ENCODE data around the gene ZFYVE28.

Gene ZFYVE28

GRCh38 chr4:2251073-2251794, 167.2 kb downstream of the ZFYVE28 start:
- Mint-ChIP-seq H3K4me1 (ENCODE audit: low read depth in 2 of 2) (peaks cover 9 to 10% of the 10 kb centered on the region in 2 donors), H3K9me3 (no peaks in the 10 kb centered on the region), H3K27ac (peak overlapping the region in 1 of 2 donors; percentile 93), H3K4me3 (peak overlapping the region in 1 of 2 donors; percentile 21), H3K27me3 (no peaks in the 10 kb centered on the region), H3K36me3 (ENCODE audit: insufficient read depth) (peaks cover 96% of the 10 kb centered on the region)
- DNase-seq (no peak), ATAC-seq (replicated peaks) (no peak)

DNA sequence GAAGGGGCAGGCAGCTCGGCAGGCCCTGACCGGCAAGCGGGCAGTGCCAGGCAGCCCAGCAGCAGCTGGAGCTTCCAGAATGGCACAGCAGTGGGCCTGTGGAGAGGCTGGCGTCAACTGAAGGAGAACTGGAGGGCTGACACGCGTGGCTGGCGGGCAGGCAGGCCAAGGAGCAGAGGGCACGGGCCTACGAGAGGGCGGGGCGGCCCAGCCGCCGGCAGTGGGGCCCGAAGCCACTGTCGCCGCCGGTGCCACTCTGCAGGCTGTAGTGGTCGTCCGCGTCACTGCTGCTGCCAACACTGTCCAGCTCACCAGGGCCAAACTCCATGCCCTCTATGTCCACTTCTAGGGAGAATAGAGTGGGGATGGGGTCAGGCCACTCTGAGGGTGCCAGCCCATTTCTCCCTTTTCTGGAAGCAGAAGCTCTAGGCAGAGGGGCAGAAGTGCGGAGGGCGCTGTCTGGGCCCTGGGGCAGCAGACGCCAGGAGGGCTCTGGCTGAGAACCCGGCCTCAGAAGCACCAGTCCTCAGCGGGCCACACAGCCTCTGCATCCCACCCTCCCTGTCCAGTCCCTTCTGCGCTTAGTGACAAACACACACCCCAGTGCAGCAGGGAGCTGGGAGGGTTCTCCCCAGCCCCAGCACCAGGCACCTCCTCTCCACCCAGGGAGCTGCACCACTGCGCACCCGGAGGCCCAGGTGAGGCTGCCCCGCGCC, 167.9 kb downstream of the ZFYVE28 start:
- no peak for DNase-seq
- no peak for ATAC-seq (replicated peaks)
- peak overlapping the region in 1 of 2 donors; percentile 33 for H3K4me3 Mint-ChIP-seq
- H3K9me3 Mint-ChIP-seq, result no peaks in the 10 kb centered on the region
- peaks cover 10% of the 10 kb centered on the region in 2 donors for H3K4me1 Mint-ChIP-seq (ENCODE audit: low read depth in 2 of 2)
- no peaks in the 10 kb centered on the region for H3K27me3 Mint-ChIP-seq
- peaks cover 95% of the 10 kb centered on the region for H3K36me3 Mint-ChIP-seq (ENCODE audit: insufficient read depth)
- peak overlapping the region in 1 of 2 donors; percentile 93 for H3K27ac Mint-ChIP-seq

DNA sequence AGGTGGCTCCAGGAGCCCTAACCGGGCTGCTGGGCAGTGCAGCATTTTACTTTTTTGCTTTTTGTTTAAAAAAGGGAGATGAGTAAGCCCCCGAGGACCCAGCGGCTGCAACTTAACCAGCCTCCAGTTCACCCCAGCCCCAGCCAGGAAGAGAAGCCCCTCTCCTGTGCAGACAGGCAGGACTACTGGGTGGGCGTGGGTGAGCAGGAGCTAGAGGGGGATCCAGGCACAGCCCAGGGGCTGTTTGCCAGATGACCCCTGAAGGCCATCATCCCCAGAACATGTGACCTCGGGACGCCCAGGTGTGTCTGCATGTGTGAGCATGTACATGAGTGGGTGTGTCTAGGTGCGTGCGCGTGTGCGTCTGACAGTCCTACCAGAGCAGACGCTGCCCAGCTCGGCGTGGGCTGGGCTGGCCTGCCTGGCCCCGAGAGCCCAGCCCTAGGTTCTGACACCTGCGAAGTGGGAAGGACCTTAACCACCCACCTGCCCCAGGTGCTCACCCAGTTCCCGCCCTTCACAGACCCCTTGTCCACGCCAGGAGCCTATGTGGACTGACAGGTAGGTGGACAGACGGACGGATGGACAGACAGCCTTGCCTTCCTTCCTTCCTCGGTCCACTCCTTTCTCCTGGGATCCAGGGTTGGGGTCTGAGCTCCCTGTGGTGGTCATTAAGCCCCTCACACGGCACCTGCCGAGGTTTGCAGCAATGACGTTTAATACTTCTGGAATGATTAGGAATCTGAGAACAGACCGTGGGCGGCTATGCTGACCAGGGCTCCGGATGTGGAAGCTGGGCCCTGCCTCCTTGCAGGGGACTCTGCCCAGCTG, 168.7 kb downstream of the ZFYVE28 start:
- Mint-ChIP-seq H3K36me3 (ENCODE audit: insufficient read depth) (peaks cover 93% of the 10 kb centered on the region), H3K27ac (peak overlapping the region in 1 of 2 donors; percentile 59)

DNA sequence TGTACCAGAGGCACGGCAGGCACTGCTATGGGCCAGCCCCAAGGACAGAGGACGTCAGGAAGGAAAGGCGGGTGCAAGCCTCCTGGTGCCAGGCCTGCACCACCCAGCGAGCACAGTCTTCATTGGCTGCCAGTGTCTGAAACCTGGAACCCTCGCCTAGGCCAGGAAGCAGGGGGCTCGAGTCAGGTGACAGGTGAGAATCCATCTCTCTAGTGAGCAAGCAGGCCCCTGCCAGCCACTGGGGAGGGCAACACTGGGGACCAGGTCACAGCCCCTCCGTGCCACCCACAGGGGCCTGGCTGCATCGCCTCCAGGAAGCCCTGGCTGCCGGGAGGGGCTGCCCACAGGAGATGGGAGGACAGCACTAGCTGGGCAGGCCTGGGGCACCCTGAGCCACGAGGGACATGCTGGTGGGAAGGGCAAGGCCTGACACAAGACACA, 169.6 kb downstream of the ZFYVE28 start:
- peak overlapping the region; percentile 22 to 59 for H3K27ac Mint-ChIP-seq
- no peaks in the 10 kb centered on the region for H3K27me3 Mint-ChIP-seq
- no peaks in the 10 kb centered on the region for H3K9me3 Mint-ChIP-seq
- DNase-seq (peak in 1 of 3 experiments; percentile 2), ATAC-seq (replicated peaks) (no peak)
- H3K4me3 Mint-ChIP-seq, result no peak overlapping the region
- H3K4me1 Mint-ChIP-seq (ENCODE audit: low read depth in 2 of 2), result peaks cover 2 to 8% of the 10 kb centered on the region in 2 donors
- peaks cover 84% of the 10 kb centered on the region for H3K36me3 Mint-ChIP-seq (ENCODE audit: insufficient read depth)

More for the DNA sequence above, 168.7 kb downstream of the ZFYVE28 start:
- Mint-ChIP-seq H3K4me3 (peak overlapping the region in 1 of 2 donors; percentile 33), H3K9me3 (no peaks in the 10 kb centered on the region), H3K4me1 (ENCODE audit: low read depth in 2 of 2) (peaks cover 6 to 11% of the 10 kb centered on the region in 2 donors), H3K27me3 (no peaks in the 10 kb centered on the region)
- ATAC-seq (replicated peaks) (no peak), DNase-seq (peak in 1 of 3 experiments; percentile 0)

DNA sequence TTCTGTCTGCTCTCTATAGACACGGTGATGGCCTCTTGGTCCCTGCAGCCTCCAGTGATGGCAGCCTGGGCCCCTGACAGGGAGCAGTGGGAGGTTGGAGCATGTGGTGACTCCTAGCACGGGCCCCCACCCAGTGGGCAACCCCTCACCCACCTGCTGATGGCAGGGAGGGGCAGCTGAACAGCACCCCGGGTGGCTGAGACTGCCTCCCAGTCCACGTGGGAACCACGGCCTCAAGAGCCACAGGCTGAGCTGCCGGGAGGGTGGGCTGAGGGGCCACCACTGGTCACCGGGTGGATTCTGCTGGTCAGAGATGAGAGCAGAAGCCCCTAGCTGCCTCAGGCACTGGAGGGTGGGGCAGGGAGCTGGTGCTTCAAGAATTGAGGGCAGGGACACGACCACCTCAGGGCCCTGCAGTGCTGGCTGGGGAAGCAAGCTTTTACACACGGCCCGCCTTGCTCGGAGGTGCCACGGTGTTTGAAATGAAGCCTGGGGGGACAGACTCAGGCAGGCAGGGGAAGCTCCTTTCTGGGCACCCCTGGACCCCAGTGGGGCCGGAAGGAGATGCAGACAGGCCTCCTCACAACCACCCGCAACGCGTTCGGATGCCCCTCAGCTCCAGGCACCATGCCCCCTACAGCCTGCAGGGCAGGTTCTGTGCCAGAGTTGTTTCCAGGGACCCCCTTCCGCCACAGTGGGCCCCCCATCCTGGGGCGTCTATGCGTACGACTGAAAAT, 170.2 kb downstream of the ZFYVE28 start:
- Mint-ChIP-seq H3K4me1 (ENCODE audit: low read depth in 2 of 2) (peaks cover 8 to 13% of the 10 kb centered on the region in 2 donors), H3K36me3 (ENCODE audit: insufficient read depth) (peaks cover 78% of the 10 kb centered on the region), H3K27ac (peak overlapping the region; percentile 22 to 59), H3K9me3 (no peaks in the 10 kb centered on the region), H3K27me3 (no peaks in the 10 kb centered on the region), H3K4me3 (peak overlapping the region in 1 of 2 donors; percentile 11)
- DNase-seq, result peak in 1 of 3 experiments; percentile 5
- peak; percentile 2 for ATAC-seq (replicated peaks)

- Mint-ChIP-seq H3K27me3 (no peaks in the 10 kb centered on the region), H3K9me3 (no peaks in the 10 kb centered on the region), H3K4me1 (ENCODE audit: low read depth in 2 of 2) (peaks cover 11 to 14% of the 10 kb centered on the region in 2 donors), H3K27ac (peak overlapping the region in 1 of 2 donors; percentile 59), H3K36me3 (ENCODE audit: insufficient read depth) (peaks cover 72% of the 10 kb centered on the region), H3K4me3 (peak overlapping the region in 1 of 2 donors; percentile 11)
- ATAC-seq (replicated peaks), result no peak
- DNase-seq, result peak in 1 of 3 experiments; percentile 1
These were observed 171.1 kb downstream of the ZFYVE28 start for GRCh38 chr4:2247128-2248043.

- H3K27me3 Mint-ChIP-seq, result no peaks in the 10 kb centered on the region
- no peaks in the 10 kb centered on the region for H3K9me3 Mint-ChIP-seq
- ATAC-seq (replicated peaks) (no peak), DNase-seq (no peak)
- H3K36me3 Mint-ChIP-seq (ENCODE audit: insufficient read depth), result peaks cover 72% of the 10 kb centered on the region
- H3K27ac Mint-ChIP-seq, result peak overlapping the region; percentile 59 to 67
- peaks cover 14 to 17% of the 10 kb centered on the region in 2 donors for H3K4me1 Mint-ChIP-seq (ENCODE audit: low read depth in 2 of 2)
- H3K4me3 Mint-ChIP-seq, result no peak overlapping the region
These were observed 171.9 kb downstream of the ZFYVE28 start for GRCh38 chr4:2246384-2247127.

DNA sequence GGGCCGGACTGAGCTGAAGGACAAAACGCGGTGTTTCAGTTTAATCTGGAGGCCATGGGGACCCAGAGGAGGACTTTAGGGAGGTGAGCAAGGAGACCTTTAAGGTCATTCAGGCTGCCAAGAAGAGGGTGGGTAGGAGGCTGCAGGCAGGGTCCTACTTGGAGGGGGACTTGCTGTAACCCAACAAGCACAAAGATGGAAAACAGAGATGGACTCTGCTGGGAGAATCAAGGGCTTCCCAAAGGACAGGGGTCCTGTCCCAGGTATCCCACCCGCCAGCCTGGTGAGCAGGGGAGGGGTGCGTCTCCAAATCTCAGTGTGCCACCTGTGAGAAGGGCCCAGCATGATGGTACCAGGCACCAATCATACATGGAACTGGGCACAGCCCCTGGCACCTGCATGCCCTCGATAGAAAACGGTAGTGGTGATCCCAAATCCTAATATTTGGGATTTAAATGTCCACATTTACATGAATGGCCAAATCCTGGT, 172.6 kb downstream of the ZFYVE28 start:
- ATAC-seq (replicated peaks) (no peak), DNase-seq (no peak)
- peak overlapping the region; percentile 59 to 71 for H3K27ac Mint-ChIP-seq
- H3K4me1 Mint-ChIP-seq (ENCODE audit: low read depth in 2 of 2), result peaks cover 19 to 20% of the 10 kb centered on the region in 2 donors
- H3K27me3 Mint-ChIP-seq, result no peaks in the 10 kb centered on the region
- no peaks in the 10 kb centered on the region for H3K9me3 Mint-ChIP-seq
- peaks cover 72% of the 10 kb centered on the region for H3K36me3 Mint-ChIP-seq (ENCODE audit: insufficient read depth)
- no peak overlapping the region for H3K4me3 Mint-ChIP-seq

DNA sequence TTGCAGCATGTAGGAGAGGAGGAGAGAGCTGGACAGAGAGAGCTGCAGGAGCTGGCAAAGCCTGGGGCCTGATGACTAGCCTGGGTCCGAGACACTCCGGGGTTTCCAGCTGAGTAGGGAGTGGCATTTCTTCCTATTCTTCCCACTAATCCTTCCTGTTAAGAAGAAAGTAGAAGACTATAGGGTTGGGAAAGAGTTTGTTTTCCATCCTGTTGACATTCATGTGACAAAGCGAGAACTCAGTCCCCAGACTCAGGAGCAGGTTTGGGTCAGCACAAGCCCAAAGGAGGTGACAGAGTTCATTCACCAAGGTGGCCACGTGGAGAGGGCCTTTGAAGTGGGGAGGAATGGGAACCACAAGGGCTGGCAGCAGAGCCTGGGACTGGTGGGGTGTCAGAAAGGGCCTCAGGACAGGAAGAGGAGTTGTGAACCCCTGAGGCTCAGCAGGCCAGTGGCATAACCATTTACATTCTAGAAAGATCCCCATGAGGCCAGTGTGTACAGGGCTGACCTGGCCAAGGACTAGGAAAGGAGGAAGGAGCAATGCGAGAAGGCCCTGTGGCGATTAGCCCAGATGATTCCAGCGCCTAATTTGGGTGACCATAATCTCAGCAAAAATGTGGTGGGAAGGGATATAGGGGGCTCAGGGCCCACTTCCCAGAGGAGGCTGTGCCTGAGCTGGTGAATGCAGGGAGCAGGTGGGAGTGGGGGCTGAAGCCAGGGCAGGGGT, 173.2 kb downstream of the ZFYVE28 start:
- H3K27ac Mint-ChIP-seq, result peak overlapping the region; percentile 59 to 71
- H3K36me3 Mint-ChIP-seq (ENCODE audit: insufficient read depth), result peaks cover 72% of the 10 kb centered on the region
- H3K4me1 Mint-ChIP-seq (ENCODE audit: low read depth in 2 of 2), result peaks cover 25 to 26% of the 10 kb centered on the region in 2 donors
- DNase-seq (no peak), ATAC-seq (replicated peaks) (no peak)
- no peaks in the 10 kb centered on the region for H3K27me3 Mint-ChIP-seq
- no peak overlapping the region for H3K4me3 Mint-ChIP-seq
- no peaks in the 10 kb centered on the region for H3K9me3 Mint-ChIP-seq

- DNase-seq, result no peak
These were observed 174.6 kb downstream of the ZFYVE28 start for GRCh38 chr4:2243681-2244380.

More at GRCh38 chr4:2243681-2244380, 174.6 kb downstream of the ZFYVE28 start:
- Mint-ChIP-seq H3K27me3 (no peaks in the 10 kb centered on the region), H3K9me3 (no peaks in the 10 kb centered on the region), H3K36me3 (ENCODE audit: insufficient read depth) (peaks cover 63% of the 10 kb centered on the region), H3K4me1 (ENCODE audit: low read depth in 2 of 2) (peaks cover 32 to 36% of the 10 kb centered on the region in 2 donors), H3K27ac (peak overlapping the region; percentile 59 to 71), H3K4me3 (no peak overlapping the region)
- no peak for ATAC-seq (replicated peaks)
